HEK293T (cell line): Measurements from ENCODE around the gene ZNF552.
"Not testable (repeated sequence)": the region's sequence is repeated elsewhere in the genome, so short reads cannot be mapped to it uniquely, and the experiment has no call there.

Experiments
- ARNT ChIP-seq: fragments of 450-650 bp; IDR thresholded peaks from 2 replicates; pipeline ENCODE4 v1.6.1; 2017; ENCODE audit warnings: mild to moderate bottlenecking
- BHLHE40 ChIP-seq: fragments of 450-650 bp; IDR thresholded peaks from 2 replicates; pipeline ENCODE4 v1.6.1; 2016; ENCODE audit warnings: mild to moderate bottlenecking, moderate library complexity, borderline replicate concordance
- CTBP1 ChIP-seq: fragments of 450-650 bp; IDR thresholded peaks from 2 replicates; pipeline ENCODE4 v1.6.1; 2016; ENCODE audit warnings: borderline replicate concordance
- ELF4 ChIP-seq: fragments of 450-650 bp; IDR thresholded peaks from 2 replicates; pipeline ENCODE4 v1.6.1; 2017; ENCODE audit warnings: antibody characterized with exemption
- FOXK2 ChIP-seq: fragments of 450-650 bp; IDR thresholded peaks from 2 replicates; pipeline ENCODE4 v1.6.1; 2016; ENCODE audit warnings: mild to moderate bottlenecking
- HDGF ChIP-seq: fragments of 450-650 bp; IDR thresholded peaks from 2 replicates; pipeline ENCODE4 v1.6.1; 2017; ENCODE audit warnings: antibody characterized with exemption, borderline replicate concordance
- L3MBTL2 ChIP-seq: fragments of 450-650 bp; conservative IDR thresholded peaks from 2 replicates; pipeline ENCODE4 v1.6.1; 2016; ENCODE audit warnings: mild to moderate bottlenecking
- NFRKB ChIP-seq: fragments of 450-650 bp; IDR thresholded peaks from 2 replicates; pipeline ENCODE4 v1.6.1; 2016; ENCODE audit warnings: mild to moderate bottlenecking, moderate library complexity
- SP1 ChIP-seq: fragments of 450-650 bp; IDR thresholded peaks from 2 replicates; pipeline ENCODE4 v1.6.1; 2017
- SUZ12 ChIP-seq: fragments of 450-650 bp; IDR thresholded peaks from 2 replicates; pipeline ENCODE4 v1.6.1; 2016; ENCODE audit warnings: mild to moderate bottlenecking
- TF ChIP-seq, protein P1 (sequence below): fragments of 450-650 bp; IDR thresholded peaks from 2 replicates; pipeline ENCODE4 v1.6.1; 2016

DNA sequence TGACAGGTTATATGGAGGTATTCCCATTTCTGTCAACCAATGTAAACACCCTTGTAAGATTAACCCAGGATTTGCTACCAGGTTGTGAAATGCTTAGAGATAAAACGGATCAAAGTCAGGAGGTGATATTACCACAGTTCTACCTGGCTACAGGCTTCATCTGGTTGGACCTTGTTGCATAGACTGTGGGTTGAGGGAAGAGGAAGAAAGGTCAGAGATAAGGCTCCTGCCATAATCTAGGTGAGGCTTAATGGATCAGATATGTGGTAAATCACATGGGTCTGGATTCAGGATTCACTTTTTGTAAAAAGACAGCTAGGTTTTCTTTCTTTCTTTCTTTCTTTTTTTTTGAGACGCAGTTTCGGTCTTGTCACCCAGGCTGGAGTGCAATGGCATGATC is 6.8 kb upstream of the ZNF552 start:
- TF ChIP-seq BHLHE40, NFRKB, ELF4, CTBP1, SP1, SUZ12, L3MBTL2, ARNT, HDGF, FOXK2: not testable (repeated sequence)
- TF ChIP-seq, protein P1, sequence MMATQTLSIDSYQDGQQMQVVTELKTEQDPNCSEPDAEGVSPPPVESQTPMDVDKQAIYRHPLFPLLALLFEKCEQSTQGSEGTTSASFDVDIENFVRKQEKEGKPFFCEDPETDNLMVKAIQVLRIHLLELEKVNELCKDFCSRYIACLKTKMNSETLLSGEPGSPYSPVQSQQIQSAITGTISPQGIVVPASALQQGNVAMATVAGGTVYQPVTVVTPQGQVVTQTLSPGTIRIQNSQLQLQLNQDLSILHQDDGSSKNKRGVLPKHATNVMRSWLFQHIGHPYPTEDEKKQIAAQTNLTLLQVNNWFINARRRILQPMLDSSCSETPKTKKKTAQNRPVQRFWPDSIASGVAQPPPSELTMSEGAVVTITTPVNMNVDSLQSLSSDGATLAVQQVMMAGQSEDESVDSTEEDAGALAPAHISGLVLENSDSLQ = not testable (repeated sequence)
